Stimulated activated CD8-positive, alpha-beta memory T cell treated with anti-CD3 and anti-CD28 coated beads, Interleukin-12 subunit alpha, Interleukin-12 subunit beta, amount 100 ng/mL, for 24 hours (primary cell): ENCODE results near the gene CRIM1.

ENCODE experiments used
- DNase-seq: peaks from one replicate; pipeline ENCODE4 v3.0.0-alpha.2; 2020; ENCODE audit errors: extremely low read depth

CRIM1 gene

GRCh38 chr2:36577884-36578283, 222.3 kb downstream of the CRIM1 start:
- no peak for DNase-seq

GRCh38 chr2:36578343-36579296, 223.0 kb downstream of the CRIM1 start:
- no peak for DNase-seq

GRCh38 chr2:36579297-36579664, 223.7 kb downstream of the CRIM1 start:
- no peak for DNase-seq

GRCh38 chr2:36582538-36582937, 227.0 kb downstream of the CRIM1 start:
- no peak for DNase-seq

- no peak for DNase-seq
Observed at GRCh38 chr2:36582951-36583350, 227.4 kb downstream of the CRIM1 start.

GRCh38 chr2:36584148-36584794, 228.7 kb downstream of the CRIM1 start:
- DNase-seq = no peak

- DNase-seq = no peak
Observed at GRCh38 chr2:36586672-36587071, 231.1 kb downstream of the CRIM1 start.

GRCh38 chr2:36587101-36587500, 231.5 kb downstream of the CRIM1 start:
- no peak for DNase-seq

GRCh38 chr2:36587556-36587955, 232.0 kb downstream of the CRIM1 start:
- no peak for DNase-seq

GRCh38 chr2:36589230-36589630, 233.7 kb downstream of the CRIM1 start:
- DNase-seq = no peak

- no peak for DNase-seq
Observed at GRCh38 chr2:36594849-36595248, 239.3 kb downstream of the CRIM1 start.

GRCh38 chr2:36596397-36596796, 240.8 kb downstream of the CRIM1 start:
- no peak for DNase-seq

GRCh38 chr2:36597003-36597531, 241.5 kb downstream of the CRIM1 start:
- no peak for DNase-seq

GRCh38 chr2:36597532-36598377, 242.2 kb downstream of the CRIM1 start, which contains the start of gene FEZ2:
Gene FEZ2 (minus strand): TSS chr2:36598168. CDS start chr2:36598142, 26 bp downstream.
- DNase-seq = peak; percentile 34
